ENCODE data around the gene KRTAP10-3.

GRCh38 chr21:44533121-44533890, 25.3 kb downstream of the KRTAP10-3 start:
- TF ChIP-seq CTCF (conservative IDR thresholded peaks at IDR 0.05; ENCODE audit: low read depth in 2 of 2) (no peak), EZH2 (IDR thresholded peaks at IDR 0.05; ENCODE audit: low read depth, unreplicated experiment) (no peak), REST (IDR thresholded peaks at IDR 0.05; ENCODE audit: unreplicated experiment) (no peak)

Data from GM23338 (cell line).